DMS 273 (cell line): ENCODE measurements around the gene PBX3.
A peak's percentile ranks its signal among the peaks of the same experiment; 100 is the strongest.

Source experiments
- DNase-seq: peaks from one replicate; lab custom pipeline; 2025; ENCODE audit not compliant: unreplicated experiment; lab: John Stamatoyannopoulos, UW

PBX3 gene

DNA sequence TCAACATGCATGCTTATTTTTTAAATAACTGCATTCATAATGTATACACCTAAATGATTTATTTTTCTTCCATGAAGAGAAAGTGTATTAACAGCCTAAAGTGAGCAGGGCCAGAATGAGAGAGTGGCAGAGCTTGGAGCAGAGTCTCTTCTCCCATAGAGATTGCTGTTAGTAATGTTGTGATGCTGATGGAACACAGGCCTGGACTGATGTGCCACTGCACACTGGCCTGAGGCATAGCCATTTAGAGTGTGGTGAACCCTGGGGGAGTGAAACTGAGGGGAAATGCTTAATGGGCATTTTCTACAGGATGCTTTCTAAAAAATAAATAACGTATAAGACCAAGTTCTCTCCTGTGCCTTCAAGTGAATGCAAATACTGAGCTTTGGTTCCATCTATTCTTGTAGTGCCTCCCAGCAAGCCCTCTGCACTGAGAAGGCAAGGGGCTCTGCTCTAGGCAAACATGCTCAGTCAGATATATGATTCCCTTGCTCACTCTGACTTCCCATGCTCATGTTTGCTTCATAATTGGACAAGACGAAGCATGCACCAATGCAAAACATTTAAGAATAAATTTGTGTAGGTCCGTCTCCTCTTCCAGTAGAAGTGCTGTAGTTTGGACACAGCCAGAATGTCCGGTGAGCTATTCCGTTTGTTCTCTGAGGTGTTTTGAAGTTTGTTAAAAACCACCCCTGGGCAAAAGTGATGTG is 185.7 kb downstream of the PBX3 start:
- DNase-seq, result no peak

DNA sequence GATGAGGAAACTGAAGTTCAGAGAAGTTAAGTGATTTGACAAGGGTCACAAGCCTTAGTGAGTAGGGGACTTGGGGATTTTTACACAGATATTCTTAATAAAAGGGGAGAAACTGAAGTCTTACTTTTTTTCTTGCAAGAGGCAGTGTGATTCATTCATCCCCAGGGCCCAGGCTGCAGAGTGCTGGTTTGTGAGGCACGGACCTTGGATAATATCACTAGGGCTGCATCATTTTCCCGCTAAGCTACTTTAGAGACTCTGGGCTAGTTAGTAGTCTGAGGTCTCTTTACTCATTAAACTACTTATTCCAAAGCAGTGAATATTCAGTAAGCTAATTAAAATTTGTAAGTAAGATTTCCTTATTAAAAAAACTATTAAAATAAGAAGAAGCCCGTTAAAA is 195.0 kb downstream of the PBX3 start:
- DNase-seq, result no peak

DNA sequence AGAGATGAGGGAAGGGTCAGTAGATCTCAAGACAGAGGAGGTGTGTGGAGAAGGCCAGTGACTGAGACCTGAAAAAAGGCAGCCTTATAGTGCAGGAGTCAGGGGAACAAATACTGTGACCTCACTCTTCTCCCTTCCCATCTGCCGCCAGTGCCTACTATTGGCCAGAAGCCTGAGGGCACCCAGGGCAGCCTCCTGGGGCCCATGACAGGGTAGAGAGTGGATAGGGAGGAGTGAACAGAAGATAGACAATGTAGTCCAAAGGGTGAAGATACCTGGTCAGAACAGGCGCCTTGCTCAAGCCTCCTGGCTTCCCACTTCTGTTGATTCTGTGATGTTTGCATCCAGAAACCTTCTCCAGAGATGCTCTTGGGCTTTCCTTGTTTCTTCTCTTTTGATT is 196.7 kb downstream of the PBX3 start:
- DNase-seq, result no peak

DNA sequence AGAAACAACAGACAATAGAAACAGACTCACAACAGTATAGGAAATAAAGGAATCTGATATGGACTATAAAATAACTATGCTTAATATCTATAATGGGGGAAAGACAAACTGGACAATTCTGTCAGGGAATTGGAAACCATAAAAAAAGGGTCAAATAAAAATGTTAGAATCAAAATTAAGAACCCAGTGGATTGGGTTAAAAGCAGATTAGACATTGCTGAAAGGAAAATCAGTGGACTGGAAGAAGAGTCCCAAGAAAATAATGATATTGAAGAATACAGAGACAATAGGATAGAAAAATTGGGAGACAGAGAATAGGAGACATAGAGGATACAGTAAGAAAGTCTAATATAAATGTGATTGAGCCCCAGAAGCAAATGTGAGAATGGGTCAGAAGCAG is 199.2 kb downstream of the PBX3 start:
- no peak for DNase-seq

DNA sequence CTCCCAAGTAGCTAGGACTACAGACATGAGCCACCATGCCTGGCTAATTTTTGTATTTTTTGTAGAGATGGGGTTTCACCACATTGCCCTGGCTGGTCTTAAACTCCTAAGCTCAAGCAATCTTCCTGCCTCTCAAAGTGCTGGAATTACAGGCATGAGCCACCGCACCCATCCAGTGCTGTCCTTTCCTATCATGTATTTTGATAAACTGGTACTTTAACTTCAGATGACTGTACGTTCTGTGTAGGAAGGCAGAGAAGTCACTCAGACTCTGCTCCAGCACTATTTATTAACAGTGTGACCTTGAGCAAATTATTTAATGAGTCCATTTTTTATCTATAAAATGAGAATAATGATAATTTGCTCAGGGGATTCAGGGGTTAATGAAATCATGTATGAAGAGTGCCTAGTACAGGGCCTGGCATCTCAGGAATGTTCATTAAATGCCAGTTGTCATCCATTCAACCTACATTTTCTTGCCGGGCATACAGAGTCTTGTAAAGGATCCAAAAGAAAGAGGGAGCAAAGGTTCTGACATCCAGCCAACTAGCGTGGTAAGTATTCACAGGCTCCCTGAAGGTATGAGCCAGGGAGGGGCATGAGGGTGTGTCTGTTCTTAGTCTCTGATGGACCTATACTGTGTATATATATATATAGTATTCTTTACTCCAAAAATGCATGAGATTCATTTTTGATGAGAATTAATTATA is 201.9 kb downstream of the PBX3 start:
- DNase-seq, result no peak

DNA sequence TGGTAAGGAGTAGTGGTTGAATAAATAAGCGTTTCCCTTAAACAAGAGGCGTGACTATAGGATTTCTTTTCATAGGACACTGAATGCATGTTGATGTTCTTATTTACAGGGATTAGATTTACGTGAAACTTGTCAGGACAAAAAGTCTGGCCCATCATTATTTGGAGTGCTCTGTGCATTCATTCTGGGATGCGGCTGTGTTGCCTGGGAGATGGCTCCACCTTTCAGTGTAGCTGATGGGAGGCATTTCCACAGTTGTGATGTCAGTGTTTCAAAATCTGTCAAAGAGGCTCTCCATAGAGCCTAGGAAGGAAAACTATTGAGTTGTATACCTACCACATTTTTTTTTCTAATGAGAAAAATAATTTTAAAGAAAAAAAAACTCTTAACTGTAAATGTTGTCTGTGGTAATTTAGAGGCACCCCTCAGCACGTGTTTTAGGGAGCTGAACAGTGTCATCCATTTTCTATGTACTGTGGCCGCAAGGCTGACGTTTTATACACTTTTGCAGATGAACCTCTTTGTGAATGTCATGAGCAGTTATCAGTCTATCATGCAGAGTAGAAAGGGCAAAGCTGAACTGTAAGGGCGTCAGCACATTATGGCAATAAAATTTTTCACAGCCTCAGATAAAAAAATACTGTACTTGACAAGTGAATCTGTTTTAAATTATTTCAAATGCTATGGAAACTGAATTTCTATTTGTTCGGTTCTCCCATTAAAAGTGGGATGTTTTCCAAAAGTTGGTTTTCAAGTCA is 202.7 kb downstream of the PBX3 start:
- DNase-seq, result no peak

DNA sequence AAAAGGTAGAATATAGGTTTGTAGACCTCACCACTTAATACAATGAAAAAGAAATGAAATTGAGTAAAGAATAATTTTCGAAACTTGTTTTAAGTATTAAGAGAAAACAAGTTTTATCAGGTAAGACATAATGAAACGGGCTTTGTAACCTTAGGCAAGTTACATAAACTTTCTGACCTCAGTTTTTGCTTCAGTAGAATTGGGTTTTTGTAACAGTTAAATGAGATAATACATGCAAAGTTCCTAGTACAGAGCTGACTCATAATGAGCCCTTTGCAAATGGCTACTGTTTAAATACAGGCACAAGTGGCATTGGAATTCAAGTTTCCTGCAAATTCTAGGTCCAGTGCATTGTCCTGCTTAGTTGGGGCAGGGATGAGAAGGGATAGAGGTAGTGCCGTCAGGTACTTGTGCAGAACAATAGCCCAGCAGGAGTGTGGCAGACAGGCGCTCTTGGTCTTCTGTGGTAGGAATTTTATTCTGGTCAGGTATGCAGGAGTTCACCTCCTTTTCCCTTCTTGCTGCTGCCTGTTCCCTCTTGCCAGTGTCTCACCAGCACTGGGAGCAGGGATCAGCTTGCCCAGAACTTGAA is 203.8 kb downstream of the PBX3 start:
- no peak for DNase-seq

DNA sequence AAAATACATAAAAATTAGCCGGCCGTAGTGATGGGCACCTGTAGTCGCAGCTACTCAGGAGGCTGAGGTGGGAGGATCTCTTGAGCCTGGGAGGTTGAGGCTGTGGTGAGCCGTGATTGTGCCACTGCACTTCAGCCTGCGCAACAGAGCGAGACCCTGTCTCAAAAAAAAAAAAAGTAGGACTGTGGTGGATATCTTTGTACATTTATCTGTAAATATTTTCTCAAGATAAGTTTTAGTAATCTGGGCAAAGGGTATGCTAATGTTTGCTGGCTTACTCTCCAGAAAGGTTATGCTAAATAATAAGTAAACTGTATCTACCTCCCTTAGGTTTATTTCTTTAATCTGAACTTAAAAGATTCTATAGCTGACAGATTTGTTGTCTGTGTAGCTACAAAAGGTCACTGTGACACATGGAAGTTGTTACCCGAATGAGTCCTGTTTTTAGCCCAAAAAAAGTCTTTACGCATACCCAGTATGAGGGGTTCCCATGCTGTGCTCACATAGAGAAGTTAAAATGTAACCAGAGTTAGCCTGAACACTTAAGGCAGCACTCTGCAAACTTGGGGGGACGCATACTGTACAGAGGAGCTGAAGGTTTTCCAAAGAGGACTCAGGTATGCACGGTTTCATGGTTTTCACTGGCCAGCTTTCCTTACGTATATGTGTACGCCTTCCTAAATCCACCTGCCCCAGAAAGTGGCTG is 206.3 kb downstream of the PBX3 start:
- no peak for DNase-seq

DNA sequence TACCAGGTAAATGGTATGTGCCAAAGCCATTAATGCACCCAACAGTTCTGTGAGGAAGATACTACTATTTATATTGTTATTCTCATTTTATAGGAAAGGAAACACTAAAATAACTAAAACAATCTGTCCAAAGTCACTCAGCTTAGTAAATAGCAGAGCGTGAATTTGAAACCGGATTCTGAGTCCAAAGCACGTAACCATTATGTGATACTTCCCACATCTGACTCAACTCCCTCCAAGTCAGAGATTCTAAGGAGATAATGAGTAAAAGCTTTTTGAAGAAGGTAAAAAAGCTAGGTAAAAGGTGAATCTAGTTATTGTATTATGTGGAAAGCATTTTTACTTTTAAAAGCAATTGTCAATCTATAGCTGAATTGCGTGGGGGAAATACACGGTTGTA is 208.9 kb downstream of the PBX3 start:
- no peak for DNase-seq

DNA sequence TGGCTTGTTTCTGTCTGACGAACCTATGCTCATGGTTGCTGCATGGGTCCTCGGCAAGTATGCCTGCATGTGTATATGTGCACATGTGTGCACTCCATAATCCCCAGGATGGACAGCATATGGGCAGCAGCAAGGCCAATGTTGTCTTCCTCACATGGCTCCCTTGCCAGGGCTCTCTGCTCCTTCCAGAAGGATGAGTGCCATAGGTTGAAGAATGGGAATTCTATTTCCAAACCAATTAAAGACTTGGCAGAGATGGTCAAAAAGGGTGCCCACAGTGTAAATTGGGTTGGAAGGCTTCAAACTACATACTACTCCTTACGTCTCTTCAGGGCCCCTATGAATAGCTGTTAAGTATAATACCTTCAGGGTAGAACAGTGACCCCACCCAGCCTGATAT is 212.1 kb downstream of the PBX3 start:
- no peak for DNase-seq

DNA sequence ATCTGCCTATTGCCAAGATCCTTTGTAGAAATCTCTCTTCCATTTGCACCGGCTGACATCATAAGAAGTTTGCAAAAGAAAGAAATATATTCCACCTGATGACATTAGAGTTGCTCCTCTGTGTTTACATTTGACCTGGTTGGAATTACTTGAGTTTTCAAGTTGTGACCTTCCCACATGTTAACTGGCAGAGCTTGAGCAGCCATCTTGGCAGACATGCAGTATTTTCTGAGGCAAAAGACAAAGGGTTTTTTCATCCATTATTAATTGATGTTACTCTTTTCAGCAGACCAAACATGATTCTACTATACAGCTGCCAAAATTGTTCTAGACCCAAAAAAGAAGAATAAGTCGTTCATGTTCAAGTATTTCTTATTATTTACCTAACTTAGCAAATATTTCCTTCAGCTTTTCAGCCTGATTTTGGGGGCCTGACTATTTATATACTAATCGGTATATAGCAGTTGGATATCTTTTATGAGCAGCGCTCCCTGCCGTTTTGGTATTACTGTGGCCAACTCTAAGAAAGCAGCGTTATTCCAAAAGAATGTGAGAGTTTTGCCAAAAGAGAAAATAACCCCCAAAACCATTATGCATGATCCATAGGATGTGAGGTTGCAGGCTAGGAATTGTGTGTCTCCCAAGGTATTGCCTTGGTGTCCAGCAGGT is 212.9 kb downstream of the PBX3 start:
- DNase-seq, result no peak

DNA sequence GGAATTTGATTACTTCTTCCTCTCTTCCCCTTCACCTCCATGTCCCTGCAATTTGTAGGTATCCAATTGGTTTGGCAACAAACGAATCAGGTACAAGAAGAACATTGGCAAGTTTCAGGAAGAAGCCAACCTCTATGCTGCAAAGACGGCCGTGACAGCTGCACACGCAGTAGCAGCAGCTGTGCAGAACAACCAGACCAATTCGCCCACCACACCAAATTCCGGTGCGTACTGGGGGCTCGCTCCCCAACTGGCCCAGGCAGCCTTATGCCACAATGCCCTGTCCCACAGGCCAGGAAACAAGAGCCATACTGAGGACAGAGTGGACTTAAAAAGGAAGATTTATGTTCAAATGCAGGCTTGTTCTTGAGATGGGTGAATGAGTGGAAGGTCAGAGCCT is 213.5 kb downstream of the PBX3 start:
- DNase-seq, result no peak

DNA sequence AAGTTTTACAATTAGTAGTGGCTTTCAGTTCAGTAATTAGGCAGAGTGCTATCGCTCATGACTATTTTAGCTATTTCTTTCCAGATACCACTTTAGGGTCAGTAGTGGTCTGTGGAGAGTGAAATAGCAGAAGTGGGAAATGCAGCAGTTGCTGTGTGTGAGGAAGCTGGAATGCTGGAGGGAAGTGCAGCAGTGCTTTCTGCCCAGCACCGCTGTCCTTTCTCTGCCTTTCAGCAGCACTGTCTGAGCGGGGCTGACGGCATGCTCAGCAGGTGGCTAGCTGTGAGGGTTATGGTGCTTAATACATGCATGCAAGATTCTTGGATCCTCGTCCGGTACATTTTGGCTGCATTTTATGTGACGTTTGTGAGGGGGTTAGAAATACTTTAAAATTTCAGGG is 213.9 kb downstream of the PBX3 start:
- no peak for DNase-seq

DNA sequence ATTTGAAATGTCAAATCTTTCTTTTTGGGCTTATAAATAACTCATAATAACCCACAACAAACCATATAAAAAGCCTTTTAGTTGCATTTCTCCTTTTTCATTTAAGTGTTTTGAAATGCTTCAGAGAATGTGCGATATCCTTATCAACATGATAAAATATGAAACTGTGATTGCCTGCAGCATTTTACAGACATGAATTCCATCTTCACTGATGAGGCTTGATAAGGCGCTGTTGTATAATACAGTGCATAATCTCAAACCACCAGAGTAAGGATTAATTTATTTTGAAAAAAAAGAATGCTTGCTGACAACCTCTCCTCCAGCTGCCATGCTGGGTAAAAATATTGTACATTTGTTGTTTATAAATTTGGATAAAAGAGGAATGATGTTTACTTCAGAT is 216.8 kb downstream of the PBX3 start:
- no peak for DNase-seq

DNA sequence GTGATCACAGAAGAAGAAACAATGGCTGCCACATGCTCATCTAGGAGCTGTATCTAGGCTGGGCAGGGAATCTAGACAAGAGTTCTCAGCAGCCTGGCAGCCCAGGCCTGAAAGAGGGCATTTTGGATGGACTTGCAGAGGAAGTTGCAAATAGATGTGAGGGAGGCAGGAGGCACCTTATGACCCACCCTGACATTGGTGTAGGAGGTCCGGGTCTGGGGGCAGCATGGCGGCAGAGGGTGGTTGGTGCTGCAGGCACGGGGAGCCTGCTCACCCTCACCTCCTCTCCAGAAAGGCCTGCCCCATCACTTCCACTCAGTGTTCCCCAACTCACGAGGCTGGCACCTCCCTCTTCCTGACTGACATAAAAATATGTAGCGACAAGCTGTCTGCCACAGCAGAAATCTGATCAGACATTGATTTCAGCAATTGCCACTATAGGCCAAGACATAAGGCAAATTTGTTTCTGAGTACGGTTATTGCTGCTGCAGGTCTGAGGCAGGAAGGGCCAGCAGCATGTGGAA is 217.6 kb downstream of the PBX3 start:
- no peak for DNase-seq

DNA sequence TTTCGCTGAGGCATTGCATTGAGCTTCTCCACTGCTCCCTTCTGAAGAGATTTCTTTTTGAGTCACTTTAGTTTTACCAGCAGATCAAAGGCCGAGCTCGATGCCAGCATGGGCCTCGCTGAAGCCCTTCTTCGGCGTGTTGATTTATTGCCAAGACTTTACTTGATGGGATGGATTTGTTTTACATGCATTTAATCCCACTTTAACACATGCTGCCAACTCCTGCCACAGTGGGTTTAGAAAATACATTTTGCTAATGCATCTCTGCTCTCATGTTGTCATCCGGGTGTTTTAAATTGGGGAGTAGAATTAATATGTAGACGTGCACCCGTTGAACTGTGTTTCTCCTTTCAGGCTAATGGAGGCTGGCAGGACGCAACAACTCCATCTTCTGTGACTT is 218.3 kb downstream of the PBX3 start:
- no peak for DNase-seq

DNA sequence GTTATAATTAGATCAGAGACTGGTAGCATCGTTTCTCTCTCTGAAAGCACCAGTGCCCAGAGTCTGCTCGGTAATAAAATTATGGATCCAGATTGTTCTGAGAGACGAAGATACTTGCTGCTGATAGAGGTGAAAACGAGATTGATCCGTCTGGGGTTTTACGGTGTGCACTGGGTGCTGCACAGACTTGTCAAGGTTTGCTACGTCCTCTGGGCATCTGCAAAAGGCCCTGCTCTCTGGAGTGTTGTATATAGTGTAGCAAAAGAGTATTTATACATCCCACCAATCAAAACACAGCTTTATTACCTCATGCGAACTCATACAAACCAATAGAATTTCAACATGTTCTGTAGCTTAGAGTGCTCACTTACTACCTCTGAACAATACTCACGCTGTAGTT is 219.3 kb downstream of the PBX3 start:
- peak; percentile 26 for DNase-seq

DNA sequence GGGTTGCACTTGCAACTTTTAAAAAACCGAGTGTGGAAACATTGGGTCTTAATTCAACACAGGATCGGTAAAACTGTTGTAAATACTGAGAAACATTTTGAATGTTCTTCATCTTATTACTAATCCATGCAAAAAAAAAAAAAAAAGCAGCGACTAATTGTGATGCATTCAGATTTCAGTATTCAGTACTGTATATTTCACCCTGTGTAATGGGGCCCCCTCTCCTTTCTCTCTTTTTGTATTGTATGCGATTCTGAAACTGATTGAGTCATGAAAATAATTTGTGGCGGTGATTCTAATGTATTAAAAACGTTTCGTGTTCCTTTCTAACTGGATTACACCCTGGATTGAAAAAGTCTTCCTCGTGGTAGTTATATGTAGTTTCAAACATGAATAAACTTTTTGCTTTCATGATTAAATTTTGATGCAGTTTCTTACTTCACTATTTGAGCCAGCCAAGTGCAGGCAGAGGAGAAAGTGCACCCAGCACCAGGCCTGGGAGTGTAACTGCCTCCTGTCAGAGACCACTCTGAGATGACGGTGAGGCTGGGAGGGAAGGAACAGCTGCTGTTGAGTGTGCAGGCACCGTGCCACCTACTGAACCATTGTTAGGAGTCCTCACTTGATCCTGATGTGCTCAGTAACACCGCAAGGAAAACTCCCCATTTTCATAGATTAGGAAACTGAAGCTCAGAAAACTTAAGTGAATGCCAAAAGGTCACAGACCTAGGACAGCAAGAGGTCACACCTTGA is 220.0 kb downstream of the PBX3 start:
- peak; percentile 87 for DNase-seq

DNA sequence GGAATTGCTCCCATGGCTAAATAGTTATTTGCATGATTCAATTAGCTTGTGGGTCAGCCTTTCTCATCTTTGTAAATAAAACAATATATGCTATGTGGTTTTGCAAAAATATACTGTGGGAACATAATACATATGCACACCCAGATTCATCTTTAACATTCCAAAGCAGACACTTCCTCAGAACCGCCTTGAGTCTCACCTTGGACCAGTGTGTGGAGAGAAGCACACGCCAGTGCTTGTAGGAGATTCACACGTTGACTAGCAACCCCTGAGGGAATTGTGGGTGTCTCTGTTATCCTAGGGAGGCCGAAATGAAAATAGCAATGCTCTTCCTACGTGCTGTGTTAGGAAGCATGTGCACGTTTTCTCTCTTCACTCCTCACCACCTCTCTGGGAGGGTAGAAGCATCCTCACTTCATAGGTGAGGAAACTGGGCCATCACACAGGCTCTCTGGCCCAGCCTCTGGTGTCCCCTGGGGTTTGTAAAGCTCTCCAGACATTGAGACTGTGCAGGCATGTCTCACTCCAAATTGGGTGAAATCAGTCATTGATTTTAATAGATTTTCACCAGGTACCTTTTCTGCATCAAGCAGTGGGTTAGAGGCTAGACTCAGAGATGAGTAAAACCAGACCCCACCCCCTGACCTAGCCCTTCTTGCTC is 221.7 kb downstream of the PBX3 start:
- DNase-seq, result no peak
